ENCODE results near the gene PTPRZ1.

PTPRZ1 gene

DNA sequence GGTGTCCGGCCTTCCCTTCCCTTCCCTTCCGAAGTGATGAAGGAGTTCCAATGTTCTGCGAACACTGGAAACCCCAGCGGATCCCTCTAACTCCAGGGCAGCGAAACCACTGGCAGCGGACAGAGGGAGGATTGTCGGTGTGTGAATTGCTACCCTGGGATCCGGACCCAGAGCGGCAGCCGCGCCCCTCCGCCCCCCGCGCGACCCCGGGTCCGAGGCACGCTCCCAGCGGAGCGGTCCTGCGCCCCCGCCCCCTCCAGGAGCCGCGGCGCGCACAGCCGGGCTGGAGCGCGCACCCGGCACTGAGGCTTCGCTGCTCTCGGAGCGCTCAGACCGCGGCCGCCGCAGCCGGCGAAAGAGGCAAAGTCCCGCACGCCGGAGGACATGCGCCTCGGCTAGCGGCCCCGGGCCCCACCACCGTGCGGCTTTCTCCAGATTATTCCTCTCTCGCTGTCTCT lies at the start of gene PTPRZ1:
PTPRZ1 (plus strand) TSS at position 331 of the 458 bp plus-strand sequence. CDS start 339 bp downstream, outside the sequence.
- DNase-seq (ENCODE audit: low read depth in 1 of 2, low spot score in 1 of 2) = no peak

DNA sequence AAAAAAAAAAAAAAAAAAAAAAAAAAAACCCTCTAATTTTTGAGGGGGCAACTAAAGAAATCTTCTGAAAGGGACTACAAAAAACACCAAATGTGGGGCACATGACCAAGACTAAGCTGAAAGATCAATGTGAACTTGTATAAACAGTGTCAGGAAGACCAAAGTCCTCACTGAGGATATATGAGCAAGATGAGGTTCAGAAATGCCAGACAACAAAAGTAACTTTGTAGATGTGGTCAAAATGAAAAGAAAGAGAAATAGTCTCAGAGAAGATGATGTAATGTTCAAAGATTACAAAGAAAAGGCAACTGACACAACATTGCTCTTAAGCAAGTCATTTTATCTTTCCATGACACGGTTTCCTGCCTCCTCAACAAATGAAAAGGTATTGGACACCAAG lies 48.7 kb upstream of the PTPRZ1 start:
- DNase-seq (ENCODE audit: low read depth in 1 of 2, low spot score in 1 of 2) = no peak

DNA sequence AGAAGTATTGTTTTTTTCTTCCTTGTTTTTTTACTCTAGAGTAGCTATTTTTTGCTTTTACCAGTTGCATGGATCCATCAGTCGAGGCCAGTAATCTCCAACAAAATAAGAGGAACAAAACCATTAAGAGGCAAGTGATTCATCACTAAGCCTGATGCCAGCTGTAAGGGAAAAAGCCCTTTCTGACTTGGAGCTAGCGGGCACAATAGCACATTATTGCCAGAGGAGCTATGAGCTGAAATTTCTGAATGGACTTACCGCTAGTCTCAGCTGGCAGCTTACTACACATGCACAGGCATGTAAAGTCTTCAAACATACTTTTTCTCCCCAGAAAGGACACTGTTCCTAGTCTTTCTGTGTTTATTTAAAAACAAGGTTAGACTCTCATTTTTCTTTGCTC lies 41.6 kb upstream of the PTPRZ1 start:
- no peak for DNase-seq (ENCODE audit: low read depth in 1 of 2, low spot score in 1 of 2)

DNA sequence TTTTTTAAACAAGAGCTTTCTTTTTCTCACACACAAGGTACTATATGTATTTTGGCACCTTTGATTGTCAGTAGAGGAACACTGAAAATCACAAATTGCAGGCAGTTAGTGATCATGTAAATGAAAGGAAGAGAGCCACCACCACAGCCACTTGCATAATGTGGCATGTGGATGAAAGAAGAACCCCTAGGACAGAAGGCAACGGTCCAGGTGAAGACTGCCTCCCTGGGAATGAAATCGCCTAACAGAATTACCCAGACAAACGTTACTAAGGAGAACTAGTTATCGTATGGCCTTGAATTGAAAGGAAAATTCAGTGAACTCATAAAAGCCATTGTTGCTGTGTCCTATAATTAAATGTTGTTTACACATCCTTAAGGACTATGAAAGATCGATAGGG lies 41.2 kb upstream of the PTPRZ1 start:
- no peak for DNase-seq (ENCODE audit: low read depth in 1 of 2, low spot score in 1 of 2)

DNA sequence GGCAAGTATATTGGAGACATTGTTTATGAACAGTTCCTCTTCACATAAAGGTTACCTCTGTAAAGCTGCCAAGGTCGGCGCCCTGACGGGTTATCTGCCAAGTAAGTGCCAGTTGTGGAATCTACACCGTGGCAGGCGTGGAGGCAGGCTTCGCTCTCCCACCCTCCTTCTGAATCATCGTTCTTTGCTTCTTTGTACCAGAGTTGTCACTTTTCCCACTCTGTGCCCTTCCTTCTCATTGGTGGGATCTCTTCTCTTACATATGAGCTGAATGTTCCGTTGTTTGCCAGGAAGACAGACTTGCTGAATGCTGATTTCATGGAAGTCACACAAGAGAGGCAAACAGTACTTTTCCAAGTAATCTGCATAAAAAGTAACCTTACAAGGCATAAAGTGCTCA lies 40.6 kb upstream of the PTPRZ1 start:
- no peak for DNase-seq (ENCODE audit: low read depth in 1 of 2, low spot score in 1 of 2)

DNA sequence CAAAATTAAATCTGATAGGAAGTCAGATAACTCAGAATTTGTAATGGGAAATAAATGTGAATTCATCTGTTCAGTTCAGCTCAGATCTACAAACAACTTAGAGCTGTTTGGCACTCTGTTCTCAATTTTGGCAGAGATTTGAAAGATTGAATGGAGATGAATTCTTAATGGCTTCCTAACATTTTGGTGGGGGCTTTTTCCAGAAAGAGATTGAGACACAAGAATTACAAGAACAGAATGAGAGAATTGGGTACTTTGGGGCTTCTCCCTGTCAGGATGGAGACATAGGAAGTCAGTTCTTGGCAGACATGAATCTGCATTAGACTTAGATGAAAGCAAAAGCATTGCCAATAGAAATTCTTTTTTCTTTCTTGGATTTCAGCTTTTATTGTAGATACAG lies 39.0 kb upstream of the PTPRZ1 start:
- no peak for DNase-seq (ENCODE audit: low read depth in 1 of 2, low spot score in 1 of 2)

DNA sequence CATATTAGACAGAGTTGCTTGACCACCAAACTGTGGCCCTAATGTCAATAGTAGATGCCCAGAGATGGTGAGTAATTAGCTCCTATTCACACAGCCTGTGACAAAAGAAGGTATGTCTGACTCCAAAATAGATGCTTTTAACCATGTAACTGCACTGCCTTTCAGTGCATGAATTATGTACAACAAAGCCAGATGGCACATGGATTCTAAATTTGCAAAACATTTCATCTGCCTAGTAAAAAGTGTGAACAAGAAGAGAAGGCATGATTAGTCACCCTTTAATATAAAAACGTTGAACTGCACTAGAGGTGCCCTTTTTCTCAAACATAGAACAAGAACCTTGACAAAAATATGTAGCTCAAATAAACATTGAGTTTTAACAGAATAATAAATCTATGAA lies 35.5 kb upstream of the PTPRZ1 start:
- DNase-seq (ENCODE audit: low read depth in 1 of 2, low spot score in 1 of 2) = no peak

DNA sequence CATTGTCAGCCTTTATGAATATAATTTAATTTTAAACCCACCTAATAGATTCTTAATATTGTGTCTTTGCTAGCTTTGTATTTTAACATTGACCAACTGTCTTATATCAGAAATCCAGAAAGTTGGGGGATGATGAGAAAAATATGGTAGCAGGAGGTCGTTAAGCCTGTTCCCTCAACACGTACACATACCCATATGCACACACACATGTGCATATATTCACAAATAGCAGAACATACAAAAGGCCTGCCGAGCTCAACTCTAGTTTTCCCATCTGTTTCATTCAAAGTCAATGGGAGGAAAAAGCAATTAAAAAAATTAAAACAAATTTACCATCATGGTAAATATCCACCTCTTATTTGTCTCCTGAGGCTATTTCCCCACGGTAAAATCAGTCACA lies 25.9 kb upstream of the PTPRZ1 start:
- no peak for DNase-seq (ENCODE audit: low read depth in 1 of 2, low spot score in 1 of 2)

DNA sequence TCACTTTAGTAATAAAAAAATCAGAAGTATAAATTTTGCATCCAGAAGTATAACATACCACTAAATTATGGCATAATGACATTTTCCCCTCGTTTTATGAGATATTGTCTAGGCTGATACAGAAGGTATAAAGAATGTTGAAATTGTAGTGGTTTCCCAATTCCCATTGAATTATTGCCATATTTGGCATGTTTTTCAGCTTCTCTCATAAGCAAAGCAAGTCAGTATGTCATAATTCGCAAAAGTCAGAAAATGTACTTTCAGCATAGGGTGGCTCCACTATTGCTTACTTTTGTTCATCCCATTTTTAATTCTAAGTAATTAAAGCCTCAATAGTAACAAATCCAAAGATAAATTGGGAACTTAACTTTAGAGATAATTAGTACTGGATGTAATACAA lies 19.7 kb upstream of the PTPRZ1 start:
- no peak for DNase-seq (ENCODE audit: low read depth in 1 of 2, low spot score in 1 of 2)

DNA sequence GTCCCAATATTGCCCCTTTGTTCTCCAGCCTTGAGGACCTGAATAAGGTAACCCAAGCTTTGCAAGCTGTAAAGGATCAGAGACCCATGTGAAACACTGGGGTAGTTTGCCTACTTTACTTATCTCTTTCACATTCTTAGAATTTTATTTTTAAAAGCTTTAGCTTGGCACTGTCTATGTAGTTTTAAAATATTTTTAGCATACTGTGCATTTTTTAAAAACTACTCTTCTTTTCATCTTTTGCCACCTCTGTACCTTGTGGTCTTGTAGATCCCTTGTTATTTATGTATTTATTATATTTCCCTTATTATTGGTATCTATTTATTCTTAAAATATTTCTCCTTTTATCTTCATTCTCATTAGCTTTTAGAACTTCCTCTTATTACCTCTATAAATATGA lies 12.0 kb upstream of the PTPRZ1 start:
- DNase-seq (ENCODE audit: low read depth in 1 of 2, low spot score in 1 of 2) = no peak

DNA sequence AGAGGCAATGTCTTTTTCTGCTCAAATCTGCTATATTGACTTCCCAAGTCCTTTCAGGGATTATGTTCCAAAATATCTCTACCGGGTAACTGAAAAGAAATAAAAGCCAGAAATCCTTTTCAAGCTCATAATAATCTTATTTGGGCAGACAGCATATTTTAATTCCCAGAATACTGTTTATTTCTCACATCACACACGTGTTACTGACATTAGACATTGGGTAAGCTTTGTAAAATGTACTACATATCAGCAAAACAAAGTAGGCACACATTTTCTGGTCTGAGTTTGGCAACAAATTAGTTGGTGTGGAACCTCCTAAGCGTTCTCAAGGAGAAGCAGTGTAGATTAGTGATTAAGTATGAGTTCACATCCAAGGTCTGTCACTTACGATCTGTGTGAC lies 10.4 kb upstream of the PTPRZ1 start:
- no peak for DNase-seq (ENCODE audit: low read depth in 1 of 2, low spot score in 1 of 2)

DNA sequence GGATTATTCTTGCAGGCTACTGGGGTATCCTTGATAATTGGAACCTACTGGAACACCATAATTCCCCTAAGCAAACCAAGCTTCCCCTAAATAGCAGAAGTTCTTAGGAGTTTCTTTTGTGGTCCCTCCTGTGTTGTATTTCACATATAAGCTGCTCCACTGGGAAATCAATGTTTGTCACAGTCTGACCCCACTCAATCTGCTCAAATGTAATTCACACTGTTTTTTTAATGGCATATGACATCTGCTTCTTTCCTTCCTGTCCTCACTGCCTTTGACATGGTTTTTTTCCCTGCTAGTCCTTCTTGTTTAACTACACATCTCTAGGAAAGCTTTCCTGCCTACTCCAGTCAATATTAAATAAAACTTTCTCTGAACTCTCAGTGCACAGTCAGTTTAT lies 1.8 kb upstream of the PTPRZ1 start:
- no peak for DNase-seq (ENCODE audit: low read depth in 1 of 2, low spot score in 1 of 2)

DNA sequence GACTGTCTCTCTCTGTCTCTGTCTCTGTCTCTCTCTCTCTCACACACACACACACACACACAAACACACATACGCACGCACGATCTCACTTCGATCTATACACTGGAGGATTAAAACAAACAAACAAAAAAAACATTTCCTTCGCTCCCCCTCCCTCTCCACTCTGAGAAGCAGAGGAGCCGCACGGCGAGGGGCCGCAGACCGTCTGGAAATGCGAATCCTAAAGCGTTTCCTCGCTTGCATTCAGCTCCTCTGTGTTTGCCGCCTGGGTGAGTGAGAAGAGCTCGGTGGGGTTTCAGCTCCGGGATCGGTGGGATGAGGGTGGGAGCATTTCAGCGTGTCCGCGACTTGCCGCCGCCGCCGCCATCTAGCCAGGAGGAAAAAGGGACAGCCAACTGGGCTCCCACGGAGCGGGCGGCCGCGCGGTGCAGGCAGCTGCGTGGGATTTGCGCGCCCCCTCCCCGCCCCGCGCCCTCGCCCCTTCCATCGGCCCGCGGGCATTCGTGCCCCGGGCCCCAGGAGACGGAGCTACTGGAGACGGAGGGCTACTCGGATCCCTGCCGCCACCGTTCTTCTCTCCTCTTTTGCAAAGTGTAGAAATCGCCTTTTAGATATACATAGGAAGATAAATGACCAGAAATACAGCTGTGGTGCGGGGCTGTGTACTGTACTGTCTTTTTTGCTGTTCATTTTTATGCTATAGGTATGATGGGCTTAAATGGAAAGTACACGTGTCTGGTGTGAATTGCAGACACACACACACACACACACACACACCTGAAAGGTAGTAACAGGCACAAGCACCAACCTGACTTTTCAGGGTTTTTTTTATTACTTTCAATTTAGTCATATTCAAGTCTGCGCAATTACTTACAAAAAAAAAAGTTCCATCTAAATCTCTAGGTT lies 581 bp downstream of the PTPRZ1 start:
- no peak for DNase-seq (ENCODE audit: low read depth in 1 of 2, low spot score in 1 of 2)

DNA sequence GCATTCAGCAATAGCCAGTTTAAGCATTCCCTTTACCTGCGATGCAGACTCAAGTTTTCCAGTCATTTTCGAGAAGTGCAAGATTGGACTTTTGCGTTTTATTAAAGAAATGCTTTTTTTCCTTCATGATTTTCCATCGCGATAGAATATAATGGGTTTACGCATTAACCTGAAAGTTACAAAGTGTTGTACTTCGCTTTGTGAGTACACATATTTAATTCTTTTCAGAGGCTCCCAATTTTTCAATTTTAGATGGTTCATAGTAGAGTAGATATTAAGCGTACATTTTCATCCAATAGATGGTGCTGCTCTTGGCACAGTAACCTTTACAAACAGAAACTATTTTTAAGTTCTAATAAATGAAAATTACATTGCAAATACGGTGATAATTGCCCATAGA lies 1.3 kb downstream of the PTPRZ1 start:
- DNase-seq (ENCODE audit: low read depth in 1 of 2, low spot score in 1 of 2) = no peak

DNA sequence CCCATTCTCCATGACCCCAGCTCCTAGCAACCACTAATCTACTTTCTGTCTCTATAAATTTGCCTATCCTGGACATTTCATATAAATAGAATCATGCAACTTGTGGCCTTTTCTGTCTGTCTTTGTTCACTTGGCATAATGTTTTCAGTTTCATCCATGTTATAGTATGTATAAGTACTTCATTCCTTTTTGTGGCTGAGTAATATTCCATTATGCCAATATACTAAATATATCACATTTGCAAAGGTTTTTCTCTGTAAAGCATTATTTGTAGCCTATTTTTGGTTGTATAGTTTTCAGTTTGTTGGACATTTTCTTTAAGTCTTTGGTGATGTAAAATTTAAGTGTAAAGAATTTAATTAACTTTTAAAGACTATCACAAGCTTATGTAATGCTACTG lies 2.2 kb downstream of the PTPRZ1 start:
- DNase-seq (ENCODE audit: low read depth in 1 of 2, low spot score in 1 of 2) = no peak

DNA sequence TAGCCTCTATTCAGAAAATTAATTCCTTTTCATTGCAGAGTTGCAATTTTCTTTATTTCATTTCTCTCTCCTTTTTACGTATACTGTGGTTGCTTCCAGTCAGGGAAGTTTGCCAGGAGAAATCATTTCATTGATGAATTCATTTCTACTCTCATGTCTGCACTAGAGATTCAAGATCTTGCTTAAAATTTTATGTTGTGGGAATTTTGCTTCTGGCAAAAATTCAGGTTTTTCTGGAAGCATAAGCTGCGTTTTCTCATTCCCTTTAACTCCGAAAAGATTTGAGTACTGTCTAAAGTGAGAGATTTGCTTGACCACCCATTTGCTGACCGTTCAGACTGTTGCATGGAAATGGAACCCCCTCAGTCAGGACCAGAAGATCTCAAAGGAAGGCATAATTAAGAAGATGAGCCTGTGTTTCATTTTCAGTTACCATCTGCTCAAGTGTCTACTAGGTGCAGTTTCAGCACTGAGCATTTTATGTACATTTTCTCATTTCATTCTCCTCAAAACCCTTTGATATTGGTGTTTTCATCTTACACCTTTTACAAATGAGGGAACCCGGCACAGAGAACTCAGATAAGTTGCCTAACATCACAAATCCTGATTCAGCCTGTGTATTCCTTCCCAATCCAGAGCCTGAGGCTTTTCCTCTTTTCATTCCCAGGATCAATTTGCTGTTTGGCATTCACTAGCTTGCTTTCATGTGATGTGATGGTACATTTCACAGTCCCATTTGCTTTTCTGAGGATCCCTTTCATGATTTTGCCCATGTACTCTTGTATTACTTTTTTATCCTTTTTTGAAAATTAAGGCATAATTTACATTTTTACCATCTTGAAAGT lies 3.9 kb downstream of the PTPRZ1 start:
- DNase-seq (ENCODE audit: low read depth in 1 of 2, low spot score in 1 of 2) = no peak

DNA sequence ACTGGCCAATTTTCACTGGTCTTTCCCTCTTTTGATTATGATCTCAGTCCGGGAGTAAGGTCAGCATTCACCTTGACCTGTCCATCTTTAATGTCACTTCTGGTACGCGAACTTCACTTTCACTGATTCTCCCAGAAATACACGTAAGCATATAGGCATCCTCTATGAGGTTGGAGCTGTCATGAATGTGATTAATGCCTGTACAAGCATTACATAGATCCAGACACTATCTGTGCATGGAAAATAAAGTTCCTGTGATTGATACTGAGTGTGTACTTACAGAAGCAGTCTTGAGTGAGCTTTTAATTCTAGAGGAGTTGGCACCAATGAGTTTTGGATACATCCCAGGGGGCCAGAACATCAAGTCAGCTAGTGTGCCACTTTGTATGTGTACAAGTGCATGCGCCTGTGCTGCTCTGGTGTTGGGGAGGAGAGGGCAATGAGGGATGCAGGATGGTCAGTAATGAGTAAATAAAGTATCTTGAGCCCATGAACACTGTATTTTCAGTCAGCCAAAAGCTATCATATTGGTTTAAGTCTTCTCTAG lies 6.0 kb downstream of the PTPRZ1 start:
- DNase-seq (ENCODE audit: low read depth in 1 of 2, low spot score in 1 of 2) = no peak

DNA sequence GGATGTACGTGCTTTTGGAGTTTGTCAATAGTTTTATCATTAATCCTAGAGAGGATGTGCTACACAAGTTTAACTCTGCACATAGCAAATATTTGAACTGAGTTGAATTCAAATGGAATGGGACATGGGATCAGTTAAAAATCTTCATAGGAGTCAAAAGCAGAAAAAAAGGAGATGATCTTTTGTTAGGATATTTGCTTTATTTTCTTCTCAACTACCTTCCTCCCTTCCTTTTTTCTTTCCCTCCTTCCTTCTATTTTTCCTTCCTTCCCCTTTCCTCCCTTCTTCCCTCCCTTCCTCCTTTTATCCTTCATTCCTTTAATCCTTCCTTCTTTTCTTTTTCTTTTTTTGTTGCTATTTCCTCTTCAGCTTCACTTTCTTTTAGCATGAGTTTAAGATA lies 6.6 kb downstream of the PTPRZ1 start:
- no peak for DNase-seq (ENCODE audit: low read depth in 1 of 2, low spot score in 1 of 2)

DNA sequence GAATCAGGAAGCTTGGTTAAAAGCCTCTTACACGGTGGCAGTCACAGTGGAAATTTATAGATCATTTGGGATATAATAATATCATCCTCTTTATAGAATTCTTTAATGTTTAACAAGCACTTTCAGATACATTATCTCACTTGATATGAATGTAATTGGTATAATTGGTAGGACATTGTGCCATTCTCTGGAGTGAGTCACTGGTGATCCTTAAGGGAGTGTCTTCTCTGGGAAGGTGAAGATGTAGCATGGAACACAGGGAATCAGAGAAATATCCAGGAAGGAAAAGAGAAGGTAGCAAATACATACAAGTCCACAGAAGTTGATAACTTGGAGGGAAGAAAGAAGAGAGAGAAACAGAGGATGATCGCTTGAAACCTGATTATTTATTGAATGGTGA lies 9.8 kb downstream of the PTPRZ1 start:
- no peak for DNase-seq (ENCODE audit: low read depth in 1 of 2, low spot score in 1 of 2)

DNA sequence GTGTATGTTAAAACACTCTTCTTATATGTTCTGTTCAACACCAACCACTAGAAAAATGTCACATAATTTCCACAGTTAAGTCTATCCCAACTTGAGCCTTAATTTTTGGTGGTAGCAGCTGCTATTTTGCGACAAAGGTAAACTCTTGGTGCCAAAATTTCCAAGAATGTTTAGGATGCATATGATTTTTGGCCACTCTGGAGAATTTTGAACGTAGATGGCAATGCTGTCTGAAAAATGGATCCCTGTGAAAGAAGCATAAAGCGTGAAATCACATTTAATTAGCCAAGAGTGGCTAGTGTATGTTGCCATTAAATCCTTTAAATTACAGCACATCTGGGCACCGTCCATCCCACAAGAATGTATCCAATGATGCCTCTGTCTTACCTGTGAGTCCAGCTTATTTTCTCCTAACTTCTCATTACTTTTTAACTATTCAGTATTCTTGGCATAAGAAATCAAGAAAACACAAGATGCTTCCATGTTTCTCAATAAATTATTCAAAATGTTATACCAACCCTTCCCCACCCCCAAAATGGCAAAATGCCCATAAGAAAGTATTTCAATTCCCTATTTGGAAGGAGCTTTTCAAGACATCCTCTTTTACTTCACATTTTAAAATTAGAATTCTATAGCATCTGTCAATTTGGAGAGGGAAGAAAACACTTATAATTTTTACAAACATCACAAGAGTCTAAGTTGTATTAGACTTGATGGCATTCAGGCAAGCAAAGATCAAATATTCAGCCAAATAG lies 12.4 kb downstream of the PTPRZ1 start:
- DNase-seq (ENCODE audit: low read depth in 1 of 2, low spot score in 1 of 2) = no peak

DNA sequence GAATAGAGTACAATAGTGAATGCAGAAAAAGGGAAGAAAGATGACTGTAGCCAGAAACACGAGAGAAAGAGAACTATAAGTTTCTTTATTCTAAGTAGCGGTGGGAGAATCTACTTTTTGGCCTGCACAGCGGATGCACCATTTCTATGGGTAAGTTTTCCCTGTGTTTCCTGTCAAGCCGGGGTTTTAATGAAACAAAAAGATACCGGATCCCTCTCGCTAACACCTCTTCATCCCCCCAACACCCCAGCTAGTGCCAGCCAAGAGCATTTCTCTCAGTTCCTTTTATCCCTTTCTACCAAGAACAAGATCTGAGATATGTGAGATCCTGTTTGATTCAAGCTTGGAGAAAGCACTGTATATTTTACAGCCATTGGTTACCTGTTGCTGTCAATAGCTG lies 14.7 kb downstream of the PTPRZ1 start:
- no peak for DNase-seq (ENCODE audit: low read depth in 1 of 2, low spot score in 1 of 2)
